Activated B cell treated with CpG ODN at 0.5 μM for 24 hours (primary cell): ENCODE results near the gene EIF2S2. TPM values are rescaled to one million over a fixed set of nuclear protein-coding genes. Genes with fewer than 3 reads are reported as not detected.

ENCODE experiments used
- ATAC-seq: fragments of 200-7000 bp; cut with Tn5 transposase; one replicate; pipeline ENCODE4 v1.10.0; 2021; ENCODE audit warnings: low read depth, mild to moderate bottlenecking, moderate library complexity
- CTCF ChIA-PET: fragments of 350-600 bp; sonication (Branson Sonifier 250); formaldehyde crosslinking; loops from one replicate; lab custom pipeline; 2021; ENCODE audit warnings: antibody characterized with exemption; lab: Charles Lee
- POLR2A ChIA-PET: fragments of 350-600 bp; sonication (Branson Sonifier 250); formaldehyde crosslinking; loops from one replicate; lab custom pipeline; 2021; ENCODE audit warnings: antibody characterized with exemption; lab: Charles Lee
- DNase-seq: peaks from one replicate; pipeline ENCODE4 v3.0.0; 2022
- H3K27ac Mint-ChIP-seq: one replicate; pipeline ENCODE4 v1.8.0; 2020; ENCODE audit warnings: mixed read lengths
- H3K27me3 Mint-ChIP-seq: one replicate; pipeline ENCODE4 v1.8.0; 2021; ENCODE audit warnings: mixed read lengths
- H3K36me3 Mint-ChIP-seq: one replicate; pipeline ENCODE4 v1.8.0; 2021; ENCODE audit warnings: low read depth, mixed read lengths
- H3K4me1 Mint-ChIP-seq: one replicate; pipeline ENCODE4 v1.8.0; 2021; ENCODE audit warnings: mixed read lengths
- H3K4me3 Mint-ChIP-seq: one replicate; pipeline ENCODE4 v1.8.0; 2020; ENCODE audit warnings: mild to moderate bottlenecking, mixed read lengths
- H3K9me3 Mint-ChIP-seq: one replicate; pipeline ENCODE4 v1.8.0; 2020; ENCODE audit warnings: mixed read lengths
- intact Hi-C: fragments of 100-400 bp; cut with micrococcal nuclease; formaldehyde crosslinking; loops from one replicate; pipeline ENCODE4 v1.15.1; 2024
- total RNA-seq: library from RNA; stranded (reverse); gene quantifications from 2 replicates; pipeline ENCODE4 v1.2.3, GENCODE V29; 2022
- TF ChIP-seq, protein P1 (sequence below): fragments of 200-600 bp; IDR thresholded peaks from one replicate; pipeline ENCODE4 v1.8.0; 2022; ENCODE audit warnings: antibody characterized with exemption, mild to moderate bottlenecking

Gene EIF2S2
- total RNA-seq, 1 donor from 2014 or later, result 58.3 TPM

DNA sequence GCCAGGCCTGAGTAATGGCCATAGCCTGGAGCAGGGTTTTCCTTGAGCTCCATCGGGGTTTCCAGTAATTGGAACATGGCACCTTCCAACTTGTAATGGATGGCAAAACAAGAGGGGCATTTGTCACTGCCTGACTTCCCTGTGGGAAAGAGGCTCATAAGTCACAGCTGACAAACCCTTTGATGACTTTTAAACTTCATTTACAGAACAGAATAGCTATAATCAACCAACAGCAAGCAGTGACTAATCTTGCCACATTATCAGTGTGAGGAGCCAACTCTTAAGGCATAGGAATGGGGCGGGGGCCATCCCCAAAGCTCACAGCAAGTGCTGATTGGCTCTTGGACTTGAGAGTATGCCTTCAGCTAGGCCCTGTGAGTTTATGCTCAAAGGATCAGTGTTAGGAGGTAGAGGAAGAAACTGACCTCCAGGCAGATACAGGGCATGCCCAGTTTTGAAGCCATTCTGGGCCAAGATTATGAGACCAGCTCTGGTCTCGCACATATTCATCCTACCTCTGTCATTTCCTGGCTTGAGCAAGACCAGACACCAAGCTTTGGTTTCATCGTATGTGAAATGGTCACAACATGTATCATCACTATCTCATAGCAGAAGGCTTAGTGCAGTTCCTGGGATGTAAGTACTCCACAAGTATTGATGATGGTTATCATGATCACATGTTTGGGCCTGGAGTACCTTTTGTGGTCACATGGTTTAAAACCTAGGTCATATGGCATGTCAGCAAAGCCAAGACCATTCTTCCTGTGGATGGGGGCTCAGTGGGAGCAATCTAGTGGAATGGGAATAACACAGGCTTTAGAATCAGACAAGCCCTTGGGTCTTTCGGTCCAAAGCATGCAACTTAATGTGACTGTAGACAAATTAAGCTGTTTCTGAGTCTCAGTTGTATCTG, 49.2 kb downstream of the EIF2S2 start:
- Mint-ChIP-seq H3K27me3 (no peaks in the 10 kb centered on the region), H3K9me3 (no peaks in the 10 kb centered on the region), H3K36me3 (peaks cover 32% of the 10 kb centered on the region), H3K4me3 (no peak overlapping the region), H3K27ac (no peak overlapping the region), H3K4me1 (peaks cover 40% of the 10 kb centered on the region)
- ChIA-PET POLR2A (no interaction called here), CTCF (no interaction called here)
- ATAC-seq, result no peak
- intact Hi-C loops, result no loop called here
- no peak for DNase-seq
- TF ChIP-seq, protein P1, sequence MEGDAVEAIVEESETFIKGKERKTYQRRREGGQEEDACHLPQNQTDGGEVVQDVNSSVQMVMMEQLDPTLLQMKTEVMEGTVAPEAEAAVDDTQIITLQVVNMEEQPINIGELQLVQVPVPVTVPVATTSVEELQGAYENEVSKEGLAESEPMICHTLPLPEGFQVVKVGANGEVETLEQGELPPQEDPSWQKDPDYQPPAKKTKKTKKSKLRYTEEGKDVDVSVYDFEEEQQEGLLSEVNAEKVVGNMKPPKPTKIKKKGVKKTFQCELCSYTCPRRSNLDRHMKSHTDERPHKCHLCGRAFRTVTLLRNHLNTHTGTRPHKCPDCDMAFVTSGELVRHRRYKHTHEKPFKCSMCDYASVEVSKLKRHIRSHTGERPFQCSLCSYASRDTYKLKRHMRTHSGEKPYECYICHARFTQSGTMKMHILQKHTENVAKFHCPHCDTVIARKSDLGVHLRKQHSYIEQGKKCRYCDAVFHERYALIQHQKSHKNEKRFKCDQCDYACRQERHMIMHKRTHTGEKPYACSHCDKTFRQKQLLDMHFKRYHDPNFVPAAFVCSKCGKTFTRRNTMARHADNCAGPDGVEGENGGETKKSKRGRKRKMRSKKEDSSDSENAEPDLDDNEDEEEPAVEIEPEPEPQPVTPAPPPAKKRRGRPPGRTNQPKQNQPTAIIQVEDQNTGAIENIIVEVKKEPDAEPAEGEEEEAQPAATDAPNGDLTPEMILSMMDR, result no peak

DNA sequence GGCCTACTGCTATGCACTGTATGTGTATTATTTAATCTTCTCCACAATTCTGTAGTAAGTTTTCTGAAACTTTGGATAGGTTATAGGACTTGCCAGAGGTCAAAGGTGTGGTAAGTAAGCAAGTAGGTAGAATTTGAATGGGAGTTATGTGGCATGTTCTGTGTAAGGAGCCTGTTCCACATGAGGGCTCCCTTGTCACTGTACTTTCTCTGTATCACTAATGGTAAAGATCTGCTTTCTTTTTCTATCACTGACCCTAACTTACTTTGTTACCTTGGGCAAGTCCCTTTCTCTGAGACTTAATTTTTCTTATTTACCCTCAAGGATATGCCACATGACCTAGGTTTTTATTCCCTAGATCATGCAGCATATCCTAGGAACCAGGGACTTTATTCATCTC, 50.3 kb downstream of the EIF2S2 start:
- Mint-ChIP-seq H3K36me3 (peaks cover 28% of the 10 kb centered on the region), H3K4me3 (no peak overlapping the region), H3K27ac (no peak overlapping the region), H3K9me3 (no peaks in the 10 kb centered on the region), H3K27me3 (no peaks in the 10 kb centered on the region), H3K4me1 (peaks cover 42% of the 10 kb centered on the region)
- ChIA-PET CTCF (no interaction called here), POLR2A (interaction anchor here (0.5 kb wide), 1 partner anchor 354 kb away, joined by 4 read pairs; no protein-coding TSS in a partner anchor)
- ATAC-seq (no peak), DNase-seq (no peak)
- intact Hi-C loops, result no loop called here
- TF ChIP-seq, protein P1, result no peak

DNA sequence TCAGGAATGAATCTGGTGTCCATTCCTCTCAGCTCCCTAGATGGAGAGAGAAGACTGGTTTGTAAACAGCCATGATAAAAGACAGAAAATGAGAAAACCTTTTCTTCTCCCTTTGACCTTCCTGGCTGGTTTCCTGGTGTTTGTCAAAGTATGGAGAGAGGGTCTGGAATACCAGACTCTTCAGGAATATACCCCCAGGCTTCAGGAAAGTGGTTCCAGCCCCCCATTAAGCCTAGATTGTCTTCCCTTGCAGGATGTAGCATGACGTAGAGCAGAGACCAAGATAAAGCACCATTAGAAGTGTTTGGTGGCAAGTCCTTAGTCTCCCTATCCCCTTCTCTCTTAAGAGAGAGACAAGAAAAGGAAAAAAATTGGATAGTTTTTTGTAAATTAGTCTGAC, 51.1 kb downstream of the EIF2S2 start:
- ChIA-PET POLR2A (no interaction called here), CTCF (no interaction called here)
- Mint-ChIP-seq H3K9me3 (no peaks in the 10 kb centered on the region), H3K27ac (no peak overlapping the region), H3K4me3 (no peak overlapping the region), H3K36me3 (peaks cover 28% of the 10 kb centered on the region), H3K4me1 (peaks cover 49% of the 10 kb centered on the region), H3K27me3 (no peaks in the 10 kb centered on the region)
- TF ChIP-seq, protein P1, result no peak
- intact Hi-C loops, result no loop called here
- no peak for DNase-seq
- ATAC-seq, result no peak

DNA sequence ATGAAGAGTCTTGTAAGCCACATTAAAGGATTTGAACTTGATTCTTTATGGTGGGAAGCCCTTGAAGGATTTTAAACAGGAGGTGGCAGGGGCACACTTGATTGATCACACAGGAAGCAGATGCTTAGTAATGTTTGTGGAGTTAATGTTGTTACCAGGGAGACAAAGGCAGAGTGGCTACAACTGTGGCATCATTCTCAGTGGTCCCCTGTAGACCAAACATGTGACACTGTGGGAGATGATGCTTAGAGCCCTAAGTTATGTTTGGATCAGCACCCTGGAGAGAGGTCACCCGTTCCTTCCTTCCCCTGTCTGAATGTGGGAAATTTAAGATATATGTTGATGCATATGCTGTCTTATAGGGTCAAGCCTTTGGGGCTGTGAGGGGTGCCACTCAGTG, 53.2 kb downstream of the EIF2S2 start:
- no peaks in the 10 kb centered on the region for H3K27me3 Mint-ChIP-seq
- H3K9me3 Mint-ChIP-seq, result no peaks in the 10 kb centered on the region
- CTCF ChIA-PET, result interaction anchor here (2.5 kb wide), 1 partner anchor 11 kb away, joined by 6 read pairs; no protein-coding TSS in a partner anchor
- TF ChIP-seq, protein P1, result no peak
- H3K27ac Mint-ChIP-seq, result peak overlapping the region; percentile 10
- H3K36me3 Mint-ChIP-seq, result peaks cover 19% of the 10 kb centered on the region
- peaks cover 63% of the 10 kb centered on the region for H3K4me1 Mint-ChIP-seq
- DNase-seq, result no peak
- intact Hi-C loops, result no loop called here
- no peak overlapping the region for H3K4me3 Mint-ChIP-seq
- ATAC-seq, result peak; percentile 87
- POLR2A ChIA-PET, result no interaction called here

DNA sequence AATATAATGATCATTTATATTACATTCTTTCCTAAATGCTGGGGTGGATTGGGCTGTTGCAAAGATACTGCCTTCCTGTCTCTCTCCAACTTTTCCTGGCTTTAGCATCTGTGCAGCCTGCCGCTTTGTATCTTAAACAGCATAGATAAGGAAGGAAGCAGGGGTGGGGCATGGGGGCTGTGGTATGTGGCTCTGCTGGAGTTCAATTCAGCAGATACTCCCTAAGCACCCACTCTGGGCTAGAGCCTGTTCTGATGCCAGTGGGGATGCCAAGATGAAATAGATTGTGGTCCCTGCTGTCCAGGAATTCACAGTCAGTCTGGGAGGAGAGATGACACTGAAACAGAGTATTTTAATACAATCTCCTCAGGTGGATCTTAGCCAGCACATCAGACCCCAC, 56.8 kb downstream of the EIF2S2 start:
- Mint-ChIP-seq H3K4me1 (peaks cover 73% of the 10 kb centered on the region), H3K27ac (peak overlapping the region; percentile 47), H3K27me3 (no peaks in the 10 kb centered on the region), H3K36me3 (peaks cover 10% of the 10 kb centered on the region), H3K4me3 (no peak overlapping the region), H3K9me3 (no peaks in the 10 kb centered on the region)
- POLR2A ChIA-PET, result interaction anchor here (0.7 kb wide), 1 partner anchor 75 kb away, joined by 4 read pairs; no protein-coding TSS in a partner anchor
- intact Hi-C loops, result no loop called here
- ATAC-seq, result no peak
- no peak for DNase-seq
- CTCF ChIA-PET, result no interaction called here
- TF ChIP-seq, protein P1, result no peak
